PFSK-1 (cell line): ENCODE measurements around the gene RAPGEF5.

Source experiments
- FOXP2 ChIP-seq: optimal IDR thresholded peaks from 2 replicates; pipeline ENCODE3; 2011; ENCODE audit warnings: borderline replicate concordance, control low read depth, inconsistent platforms; ENCODE audit not compliant: insufficient read depth; ENCODE audit errors: extremely low read length, extremely low read depth
- POLR2AphosphoS5 ChIP-seq: IDR thresholded peaks from 2 replicates; pipeline ENCODE4 v1.6.1; 2012; ENCODE audit warnings: low read depth, mild to moderate bottlenecking, control low read depth, low read length, moderate library complexity
- TAF1 ChIP-seq: IDR thresholded peaks from 2 replicates; pipeline ENCODE4 v1.6.1; 2012; ENCODE audit warnings: low read length, control low read depth, borderline replicate concordance; ENCODE audit not compliant: insufficient read depth
- TF ChIP-seq, protein P1 (sequence below), 2 experiments: IDR thresholded peaks; 2 replicates each; pipeline versions ENCODE4 v1.6.1 to v1.8.0; 2011 to 2012; ENCODE audit warnings: low read depth in 2 of 2, low read length in 2 of 2, control low read depth in 1 of 2, inconsistent platforms in 1 of 2, mild to moderate bottlenecking in 1 of 2, moderate library complexity in 1 of 2; ENCODE audit not compliant: insufficient read depth in 1 of 2

DNA sequence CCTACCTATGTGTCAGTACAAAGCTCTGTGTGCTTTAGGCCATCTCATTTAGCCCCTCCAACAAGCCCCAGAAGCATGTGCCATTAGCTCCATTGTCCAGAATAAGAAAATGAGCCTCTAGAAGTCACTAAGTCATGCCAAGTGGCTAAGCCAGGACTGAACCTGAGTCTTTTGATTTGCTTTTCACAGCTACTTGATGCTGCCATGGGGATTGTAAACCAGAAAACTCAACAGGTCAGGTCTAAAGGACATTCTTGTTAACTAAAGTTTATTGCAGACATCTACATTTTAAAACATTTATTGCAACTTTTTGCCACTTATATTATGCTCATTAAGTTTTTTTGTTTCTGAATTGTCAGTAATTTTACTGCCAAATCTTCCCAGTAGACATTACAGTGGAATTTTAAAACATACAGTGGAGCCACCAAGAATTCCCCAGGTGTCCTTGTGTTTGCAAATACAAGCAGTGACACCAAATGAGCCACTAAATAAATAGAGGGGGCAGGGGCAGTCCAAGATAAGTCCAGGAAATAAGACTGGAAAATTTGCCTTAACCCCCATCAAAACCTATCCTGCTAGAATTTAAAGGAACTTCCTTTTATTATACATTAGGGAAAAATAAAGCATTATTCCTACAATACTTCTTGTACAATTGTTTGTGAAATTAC, 115.9 kb downstream of the RAPGEF5 start:
- TF ChIP-seq FOXP2, result no peak
- TF ChIP-seq TAF1, result no peak
- no peak for TF ChIP-seq POLR2AphosphoS5
- TF ChIP-seq, protein P1, sequence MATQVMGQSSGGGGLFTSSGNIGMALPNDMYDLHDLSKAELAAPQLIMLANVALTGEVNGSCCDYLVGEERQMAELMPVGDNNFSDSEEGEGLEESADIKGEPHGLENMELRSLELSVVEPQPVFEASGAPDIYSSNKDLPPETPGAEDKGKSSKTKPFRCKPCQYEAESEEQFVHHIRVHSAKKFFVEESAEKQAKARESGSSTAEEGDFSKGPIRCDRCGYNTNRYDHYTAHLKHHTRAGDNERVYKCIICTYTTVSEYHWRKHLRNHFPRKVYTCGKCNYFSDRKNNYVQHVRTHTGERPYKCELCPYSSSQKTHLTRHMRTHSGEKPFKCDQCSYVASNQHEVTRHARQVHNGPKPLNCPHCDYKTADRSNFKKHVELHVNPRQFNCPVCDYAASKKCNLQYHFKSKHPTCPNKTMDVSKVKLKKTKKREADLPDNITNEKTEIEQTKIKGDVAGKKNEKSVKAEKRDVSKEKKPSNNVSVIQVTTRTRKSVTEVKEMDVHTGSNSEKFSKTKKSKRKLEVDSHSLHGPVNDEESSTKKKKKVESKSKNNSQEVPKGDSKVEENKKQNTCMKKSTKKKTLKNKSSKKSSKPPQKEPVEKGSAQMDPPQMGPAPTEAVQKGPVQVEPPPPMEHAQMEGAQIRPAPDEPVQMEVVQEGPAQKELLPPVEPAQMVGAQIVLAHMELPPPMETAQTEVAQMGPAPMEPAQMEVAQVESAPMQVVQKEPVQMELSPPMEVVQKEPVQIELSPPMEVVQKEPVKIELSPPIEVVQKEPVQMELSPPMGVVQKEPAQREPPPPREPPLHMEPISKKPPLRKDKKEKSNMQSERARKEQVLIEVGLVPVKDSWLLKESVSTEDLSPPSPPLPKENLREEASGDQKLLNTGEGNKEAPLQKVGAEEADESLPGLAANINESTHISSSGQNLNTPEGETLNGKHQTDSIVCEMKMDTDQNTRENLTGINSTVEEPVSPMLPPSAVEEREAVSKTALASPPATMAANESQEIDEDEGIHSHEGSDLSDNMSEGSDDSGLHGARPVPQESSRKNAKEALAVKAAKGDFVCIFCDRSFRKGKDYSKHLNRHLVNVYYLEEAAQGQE (IDR thresholded peaks at IDR 0.05; ENCODE audit: insufficient read depth in 1 of 2, low read depth in 2 of 2, low read length in 2 of 2), result no peak
